ENCODE data around the gene MMP14.

- TF ChIP-seq EZH2 (IDR thresholded peaks at IDR 0.05; ENCODE audit: low read depth, unreplicated experiment) (no peak), CTCF (conservative IDR thresholded peaks at IDR 0.05; ENCODE audit: low read depth in 2 of 2) (no peak), POLR2AphosphoS5 (IDR thresholded peaks at IDR 0.05; ENCODE audit: low read depth) (no peak), REST (IDR thresholded peaks at IDR 0.05; ENCODE audit: unreplicated experiment) (no peak), EZH2phosphoT487 (IDR thresholded peaks at IDR 0.05; ENCODE audit: unreplicated experiment) (no peak), CREB1 (CRISPR knock-in tag; IDR thresholded peaks at IDR 0.05; ENCODE audit: low read depth) (no peak)
These were observed 12.2 kb downstream of the MMP14 start for GRCh38 chr14:22848351-22849164.

All from GM23338 (cell line).